NCI-H2196 (cell line): ENCODE data around the gene MACROD2.
"Not testable (repeated sequence)": the region's sequence is repeated elsewhere in the genome, so short reads cannot be mapped to it uniquely, and the experiment has no call there.

Experiments used
- DNase-seq: peaks from one replicate; lab custom pipeline; 2025; ENCODE audit not compliant: unreplicated experiment; lab: John Stamatoyannopoulos, UW

MACROD2 gene

GRCh38 chr20:14245368-14245970, 250.2 kb downstream of the MACROD2 start:
- no peak for DNase-seq

- DNase-seq = no peak
Observed at GRCh38 chr20:14259689-14260088, 264.4 kb downstream of the MACROD2 start.

GRCh38 chr20:14260367-14260766, 265.1 kb downstream of the MACROD2 start:
- no peak for DNase-seq

GRCh38 chr20:14264869-14265268, 269.6 kb downstream of the MACROD2 start:
- DNase-seq = no peak

GRCh38 chr20:14266246-14266645, 270.9 kb downstream of the MACROD2 start:
- no peak for DNase-seq

GRCh38 chr20:14270751-14271150, 275.4 kb downstream of the MACROD2 start:
- DNase-seq = not testable (repeated sequence)

- no peak for DNase-seq
Observed at GRCh38 chr20:14282140-14282539, 286.8 kb downstream of the MACROD2 start.

GRCh38 chr20:14284443-14284842, 289.1 kb downstream of the MACROD2 start:
- DNase-seq = no peak

- DNase-seq = no peak
Observed at GRCh38 chr20:14288341-14289330, 293.3 kb downstream of the MACROD2 start.

- no peak for DNase-seq
Observed at GRCh38 chr20:14291502-14291901, 296.2 kb downstream of the MACROD2 start.

- DNase-seq = no peak
Observed at GRCh38 chr20:14295238-14295637, 299.9 kb downstream of the MACROD2 start.

- no peak for DNase-seq
Observed at GRCh38 chr20:14295770-14296309, 300.5 kb downstream of the MACROD2 start.

GRCh38 chr20:14299831-14300230, 304.5 kb downstream of the MACROD2 start:
- DNase-seq = no peak

GRCh38 chr20:14303106-14303505, 307.8 kb downstream of the MACROD2 start:
- DNase-seq = no peak

- DNase-seq = no peak
Observed at GRCh38 chr20:14303651-14304050, 308.3 kb downstream of the MACROD2 start.

- DNase-seq = no peak
Observed at GRCh38 chr20:14304472-14304871, 309.2 kb downstream of the MACROD2 start.

- no peak for DNase-seq
Observed at GRCh38 chr20:14307956-14308355, 312.6 kb downstream of the MACROD2 start.

GRCh38 chr20:14310977-14311627, 315.8 kb downstream of the MACROD2 start:
- no peak for DNase-seq

- DNase-seq = no peak
Observed at GRCh38 chr20:14312001-14312400, 316.7 kb downstream of the MACROD2 start.

- DNase-seq = no peak
Observed at GRCh38 chr20:14313341-14314020, 318.2 kb downstream of the MACROD2 start.

GRCh38 chr20:14319704-14320103, 324.4 kb downstream of the MACROD2 start:
- no peak for DNase-seq
